Neuronal stem cell (in vitro differentiated cells): ENCODE data around the gene ELAVL1.

ENCODE experiments used
- DNase-seq: peaks from one replicate; pipeline ENCODE4 v3.0.0-alpha.2; 2013; ENCODE audit warnings: low spot score
- H2AFZ ChIP-seq: one replicate; pipeline ENCODE4 v1.6.1; 2013; ENCODE audit warnings: mild to moderate bottlenecking, low read length, inconsistent platforms
- H2AK5ac ChIP-seq: 2 replicates; pipeline ENCODE4 v1.6.1; 2013; ENCODE audit warnings: low read depth, mild to moderate bottlenecking, inconsistent platforms, low read length, moderate library complexity, mixed read lengths
- H2BK120ac ChIP-seq: 2 replicates; pipeline ENCODE4 v1.6.1; 2013; ENCODE audit warnings: low read depth, mild to moderate bottlenecking, inconsistent platforms, low read length, moderate library complexity, mixed read lengths
- H2BK12ac ChIP-seq: one replicate; pipeline ENCODE4 v1.6.1; 2013; ENCODE audit warnings: low read length, inconsistent platforms
- H2BK15ac ChIP-seq: 2 replicates; pipeline ENCODE4 v1.6.1; 2013; ENCODE audit warnings: mild to moderate bottlenecking, low read length, inconsistent platforms, mixed read lengths
- H2BK5ac ChIP-seq: one replicate; pipeline ENCODE4 v1.6.1; 2013; ENCODE audit warnings: inconsistent platforms, mild to moderate bottlenecking, low read length, moderate library complexity
- H3K14ac ChIP-seq: one replicate; pipeline ENCODE4 v1.6.1; 2013; ENCODE audit warnings: low read length, inconsistent platforms
- H3K18ac ChIP-seq: 2 replicates; pipeline ENCODE4 v1.6.1; 2013; ENCODE audit warnings: low read length, inconsistent platforms
- H3K23ac ChIP-seq: 2 replicates; pipeline ENCODE4 v1.6.1; 2013; ENCODE audit warnings: low read depth, mild to moderate bottlenecking, mixed read lengths, low read length, inconsistent platforms; ENCODE audit not compliant: poor library complexity
- H3K27ac ChIP-seq: replicated peaks from 3 replicates; pipeline ENCODE4 v1.5.1; 2013; ENCODE audit warnings: low read length, inconsistent platforms
- H3K27me3 ChIP-seq, 3 experiments: 2 replicates each; pipeline ENCODE4 v1.6.1; 2013; ENCODE audit warnings: low read length in 3 of 3, mild to moderate bottlenecking in 2 of 3, inconsistent platforms in 1 of 3, low read depth in 1 of 3, mixed read lengths in 1 of 3, moderate library complexity in 1 of 3; ENCODE audit not compliant: control insufficient read depth in 3 of 3, insufficient read depth in 3 of 3
- H3K36me3 ChIP-seq, 2 donors: replicated peaks in 1 of 2; 2 replicates each; pipeline ENCODE4 v1.6.1; 2013; ENCODE audit warnings: low read length in 2 of 2; ENCODE audit not compliant: control insufficient read depth in 2 of 2, insufficient read depth in 2 of 2
- H3K4ac ChIP-seq: 2 replicates; pipeline ENCODE4 v1.6.1; 2013; ENCODE audit warnings: inconsistent platforms, mild to moderate bottlenecking, low read length, moderate library complexity
- H3K4me1 ChIP-seq, 2 donors: 1 replicate in 1 of 2; 2 replicates in 1 of 2; pipeline ENCODE4 v1.6.1; 2013; ENCODE audit warnings: low read length in 2 of 2, low read depth in 1 of 2; ENCODE audit not compliant: control insufficient read depth in 2 of 2, insufficient read depth in 1 of 2
- H3K4me2 ChIP-seq: one replicate; pipeline ENCODE4 v1.6.1; 2013; ENCODE audit warnings: mild to moderate bottlenecking, low read length, inconsistent platforms; ENCODE audit not compliant: insufficient read depth, poor library complexity, severe bottlenecking
- H3K4me3 ChIP-seq, 2 donors: 2 replicates each; pipeline ENCODE4 v1.5.1; 2013; ENCODE audit warnings: low read length in 2 of 2, mild to moderate bottlenecking in 2 of 2, inconsistent platforms in 1 of 2, moderate library complexity in 1 of 2
- H3K79me1 ChIP-seq: one replicate; pipeline ENCODE4 v1.6.1; 2013; ENCODE audit warnings: low read depth, mild to moderate bottlenecking, inconsistent platforms, low read length, moderate library complexity
- H3K9ac ChIP-seq: one replicate; pipeline ENCODE4 v1.6.1; 2013; ENCODE audit warnings: mild to moderate bottlenecking, low read depth, low read length, inconsistent platforms; ENCODE audit not compliant: poor library complexity
- H3K9me3 ChIP-seq, 2 donors: replicated peaks in 1 of 2; 2 replicates each; pipeline versions ENCODE3 to v1.6.1; 2013; ENCODE audit warnings: low read length in 2 of 2, mild to moderate bottlenecking in 2 of 2, inconsistent platforms in 1 of 2, low read depth in 1 of 2, mixed read lengths in 1 of 2, moderate library complexity in 1 of 2; ENCODE audit not compliant: control insufficient read depth in 2 of 2, insufficient read depth in 1 of 2
- H4K8ac ChIP-seq: one replicate; pipeline ENCODE4 v1.6.1; 2013; ENCODE audit warnings: low read depth, mild to moderate bottlenecking, inconsistent platforms, low read length, moderate library complexity
- H4K91ac ChIP-seq: one replicate; pipeline ENCODE4 v1.6.1; 2013; ENCODE audit warnings: low read length, low read depth, mild to moderate bottlenecking, inconsistent platforms; ENCODE audit not compliant: poor library complexity
- WGBS, 2 donors: extraction: QIAGEN DNeasy Blood & Tissue Kit; methylation state at CpG; one replicate each; pipeline ENCODE4 v1.1.7; 2013; ENCODE audit warnings: missing lambda C conversion rate in 2 of 2, mixed read lengths in 1 of 2; ENCODE audit not compliant: insufficient read length in 2 of 2, insufficient replicate concordance in 1 of 2; ENCODE audit errors: extremely low coverage in 2 of 2; 5-methylcytosine and 5-hydroxymethylcytosine counted together

The ELAVL1 gene

DNA sequence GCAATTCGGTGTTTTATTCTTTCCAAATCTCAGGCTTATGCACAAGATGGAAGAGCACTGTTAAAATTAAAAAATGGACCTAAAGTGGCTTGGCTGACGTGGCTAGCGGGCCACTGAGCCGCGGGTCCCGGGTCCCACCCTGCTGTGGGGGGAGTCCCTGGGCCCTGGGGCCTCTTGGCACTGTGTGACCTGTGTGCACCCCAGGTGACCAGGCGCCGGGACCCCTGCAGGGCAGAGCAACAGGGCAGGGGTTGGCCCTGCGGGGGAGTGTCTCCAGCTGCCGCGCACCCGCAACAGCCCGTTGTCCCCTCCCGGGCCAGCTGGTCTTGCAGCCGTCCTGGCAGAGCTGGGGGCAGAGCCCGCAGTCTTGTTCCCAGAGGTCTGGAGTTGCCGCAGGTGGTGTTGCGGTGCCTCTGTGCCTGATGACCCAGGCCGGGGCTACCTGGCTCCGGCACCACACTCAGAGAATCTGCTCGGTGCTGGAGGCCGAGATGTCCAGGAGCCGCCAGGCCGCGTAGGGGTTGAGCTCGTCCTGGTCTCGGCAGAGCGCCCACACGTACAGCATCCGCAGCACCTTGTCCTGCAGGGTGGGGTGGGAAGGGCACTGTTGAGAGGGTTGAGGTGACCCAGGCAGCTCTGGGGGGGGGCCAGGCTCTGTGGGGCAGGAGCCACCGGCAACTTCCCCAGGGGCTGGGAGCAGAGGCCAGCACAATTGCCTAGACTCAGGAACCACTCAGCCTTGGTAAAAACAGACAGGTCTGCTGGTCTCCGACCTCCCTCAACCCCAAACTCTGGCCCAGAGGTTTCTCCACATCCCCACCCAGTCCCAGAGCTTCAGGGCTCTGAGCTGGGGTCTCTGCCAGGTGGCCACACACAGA is 78.5 kb downstream of the ELAVL1 start:
- peak overlapping the region; percentile 91 for H3K23ac ChIP-seq
- no peak overlapping the region for H3K9ac ChIP-seq
- no peak overlapping the region for H3K18ac ChIP-seq
- peaks cover 8 to 17% of the 10 kb centered on the region in 2 donors for H3K4me1 ChIP-seq
- H2AK5ac ChIP-seq: peak overlapping the region; percentile 61
- H3K14ac ChIP-seq: peak overlapping the region; percentile 21
- peak overlapping the region; percentile 25 for H2BK12ac ChIP-seq
- H3K4ac ChIP-seq: no peak overlapping the region
- H2BK15ac ChIP-seq: peak overlapping the region; percentile 1
- H2BK120ac ChIP-seq: no peak overlapping the region
- H3K4me3 ChIP-seq: peak overlapping the region in 1 of 2 donors; percentile 59
- peaks cover 30 to 62% of the 10 kb centered on the region in 2 donors for H3K36me3 ChIP-seq
- H4K91ac ChIP-seq: no peak overlapping the region
- no peak overlapping the region for H4K8ac ChIP-seq
- no CpG with 5 or more reads among the region's 32 CpGs for WGBS, 2 donors
- no peak overlapping the region for H3K4me2 ChIP-seq
- H3K9me3 ChIP-seq: no peaks in the 10 kb centered on the region
- no peaks in the 10 kb centered on the region for H3K27me3 ChIP-seq
- peaks cover 22% of the 10 kb centered on the region for H3K79me1 ChIP-seq
- H2BK5ac ChIP-seq: peak overlapping the region; percentile 75
- no peak for DNase-seq
- H2AFZ ChIP-seq: peak overlapping the region; percentile 85
- no peak overlapping the region for H3K27ac ChIP-seq

GRCh38 chr19:7926021-7926726 is 79.3 kb downstream of the ELAVL1 start, which contains the start of gene CTXN1:
Gene CTXN1, minus strand, starts transcription at chr19:7926135. Its CDS starts 597 bp downstream, at chr19:7925538.
- peak within 1 kb of the TSS; percentile 25 for H2BK12ac ChIP-seq
- DNase-seq: peak; percentile 72

DNA sequence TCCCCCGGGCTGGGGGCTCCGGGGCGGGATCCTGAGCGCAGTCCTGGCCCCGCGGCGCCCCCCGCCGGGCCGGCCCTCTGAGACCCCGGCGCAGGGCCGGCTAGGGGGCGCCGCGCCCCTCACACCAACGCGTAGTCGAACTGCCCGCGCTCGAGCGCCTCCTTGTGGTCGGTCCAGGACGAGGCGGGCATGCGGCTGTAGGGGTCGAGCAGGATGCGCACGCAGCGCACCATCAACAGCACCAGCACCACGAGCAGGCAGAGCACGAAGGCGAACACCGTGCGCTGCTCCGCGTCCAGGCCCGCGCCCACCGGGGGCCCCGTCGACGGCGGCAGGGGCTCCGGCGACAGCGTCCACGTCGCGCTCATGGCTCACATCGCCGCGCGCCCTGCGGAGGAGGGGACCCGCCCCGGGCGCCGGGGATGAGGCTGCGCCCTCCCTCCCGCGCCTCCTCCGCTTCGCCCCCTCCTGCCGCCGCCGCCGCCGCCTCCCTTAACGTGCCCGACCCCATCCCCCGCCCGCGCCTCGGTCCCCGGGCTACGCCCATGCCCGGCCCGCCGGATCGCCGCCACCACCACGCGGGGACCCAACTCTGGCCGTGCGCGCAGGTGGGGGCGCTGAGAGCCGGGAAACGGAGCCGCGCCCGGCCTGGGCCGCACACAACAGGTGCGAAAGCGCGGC is 80.1 kb downstream of the ELAVL1 start:
- Histone ChIP-seq H3K18ac (peak overlapping the region; percentile 97), H3K4ac (no peak overlapping the region), H3K9ac (peak overlapping the region; percentile 95), H3K79me1 (peaks cover 19% of the 10 kb centered on the region), H3K36me3 (peaks cover 23 to 51% of the 10 kb centered on the region in 2 donors), H3K9me3 (no peaks in the 10 kb centered on the region), H2BK120ac (no peak overlapping the region), H3K27me3 (no peaks in the 10 kb centered on the region), H2AK5ac (peak overlapping the region; percentile 90), H4K8ac (peak overlapping the region; percentile 96), H3K4me3 (peak overlapping the region; percentile 51 to 94), H4K91ac (no peak overlapping the region), H3K14ac (peak overlapping the region; percentile 94), H2AFZ (peak overlapping the region; percentile 65), H3K4me1 (peaks cover 17 to 27% of the 10 kb centered on the region in 2 donors), H3K27ac (peak overlapping the region; percentile 85), H3K23ac (peak overlapping the region; percentile 85), H2BK15ac (peak overlapping the region; percentile 75), H2BK12ac (no peak overlapping the region), H2BK5ac (peak overlapping the region; percentile 82), H3K4me2 (peak overlapping the region; percentile 93)
- DNase-seq: peak; percentile 94
- no CpG with 5 or more reads among the region's 98 CpGs for WGBS, 2 donors

More at GRCh38 chr19:7926021-7926726, 79.3 kb downstream of the ELAVL1 start, which contains the start of gene CTXN1:
- Histone ChIP-seq H2AFZ (peak within 1 kb of the TSS; percentile 85), H4K8ac (peak within 1 kb of the TSS; percentile 96), H2BK15ac (peak within 1 kb of the TSS; percentile 75), H3K4me3 (peak within 1 kb of the TSS; percentile 51 to 94), H3K27ac (peak within 1 kb of the TSS; percentile 85), H3K79me1 (peaks cover 19% of the 10 kb centered on the region), H3K18ac (peak within 1 kb of the TSS; percentile 97), H3K27me3 (no peaks in the 10 kb centered on the region), H2BK5ac (peak within 1 kb of the TSS; percentile 82), H3K9ac (peak within 1 kb of the TSS; percentile 95), H2AK5ac (peak within 1 kb of the TSS; percentile 92), H3K14ac (peak within 1 kb of the TSS; percentile 98), H3K36me3 (peaks cover 26 to 59% of the 10 kb centered on the region in 2 donors), H3K4me2 (peak within 1 kb of the TSS; percentile 96), H2BK120ac (no peak within 1 kb of the TSS), H3K4me1 (peaks cover 14 to 23% of the 10 kb centered on the region in 2 donors), H4K91ac (no peak within 1 kb of the TSS), H3K4ac (no peak within 1 kb of the TSS), H3K9me3 (no peaks in the 10 kb centered on the region), H3K23ac (peak within 1 kb of the TSS; percentile 91)
- WGBS, 2 donors: no CpG with 5 or more reads among the region's 65 CpGs
